Upper lobe of left lung (tissue), 4 donors: ENCODE data around the gene WNT8B.

ENCODE experiments used
- CTCF ChIP-seq, 6 experiments: fragments of 450-650 bp in 4 of 6; fragments of 200-600 bp in 2 of 6; sonication (generic) in 2 of 6; IDR thresholded peaks; one replicate each; pipeline ENCODE4 v1.5.1; 2016 to 2019; ENCODE audit warnings: antibody characterized with exemption in 6 of 6
- POLR2AphosphoS5 ChIP-seq, 2 donors: sonication (generic); formaldehyde crosslinking; IDR thresholded peaks; one replicate each; pipeline ENCODE4 v1.5.1; 2017; ENCODE audit warnings: antibody characterized with exemption in 2 of 2

GRCh38 chr10:100419911-100420449 lies 42.8 kb upstream of the WNT8B start:
- TF ChIP-seq CTCF (IDR thresholded peaks at IDR 0.05) (no peak), POLR2AphosphoS5 (IDR thresholded peaks at IDR 0.05) (no peak)
